HG02938 (cell line): ENCODE measurements around the gene KRT9.
"Not testable (repeated sequence)": the region's sequence is repeated elsewhere in the genome, so short reads cannot be mapped to it uniquely, and the experiment has no call there.

Experiments used
- ATAC-seq: cut with Tn5 transposase; IDR thresholded peaks from one replicate; pipeline ENCODE4 v1.9.1; 2021; ENCODE audit warnings: mild to moderate bottlenecking, moderate library complexity; ENCODE audit not compliant: unreplicated experiment

The KRT9 gene

GRCh38 chr17:41580244-41580575, 8.4 kb upstream of the KRT9 start:
- no peak for ATAC-seq

GRCh38 chr17:41579484-41580243, 7.8 kb upstream of the KRT9 start:
- ATAC-seq: no peak

GRCh38 chr17:41578971-41579370, 7.1 kb upstream of the KRT9 start:
- no peak for ATAC-seq

- ATAC-seq: no peak
These were observed 6.7 kb upstream of the KRT9 start for GRCh38 chr17:41578538-41578937.

- ATAC-seq: not testable (repeated sequence)
These were observed 4.9 kb upstream of the KRT9 start for GRCh38 chr17:41576740-41577139.

GRCh38 chr17:41575336-41575735, 3.5 kb upstream of the KRT9 start:
- ATAC-seq: no peak

GRCh38 chr17:41567317-41567716, 4.5 kb downstream of the KRT9 start:
- no peak for ATAC-seq

GRCh38 chr17:41565338-41565737, 6.5 kb downstream of the KRT9 start:
- no peak for ATAC-seq

GRCh38 chr17:41563607-41564170, 8.2 kb downstream of the KRT9 start:
- no peak for ATAC-seq

- ATAC-seq: no peak
These were observed 10.3 kb downstream of the KRT9 start for GRCh38 chr17:41561554-41561953.

GRCh38 chr17:41559548-41559947, 12.3 kb downstream of the KRT9 start:
- no peak for ATAC-seq

GRCh38 chr17:41556931-41557330, 14.9 kb downstream of the KRT9 start:
- no peak for ATAC-seq

- ATAC-seq: no peak
These were observed 15.6 kb downstream of the KRT9 start for GRCh38 chr17:41556306-41556705.

GRCh38 chr17:41555105-41555887, 16.6 kb downstream of the KRT9 start:
- ATAC-seq: no peak

- ATAC-seq: no peak
These were observed 17.7 kb downstream of the KRT9 start for GRCh38 chr17:41553987-41554680.

GRCh38 chr17:41553176-41553575, 18.7 kb downstream of the KRT9 start:
- ATAC-seq: no peak

- no peak for ATAC-seq
These were observed 19.4 kb downstream of the KRT9 start for GRCh38 chr17:41552455-41552854.

- ATAC-seq: no peak
These were observed 20.5 kb downstream of the KRT9 start for GRCh38 chr17:41551365-41551764.

GRCh38 chr17:41549596-41550039, 22.2 kb downstream of the KRT9 start:
- no peak for ATAC-seq

- no peak for ATAC-seq
These were observed 22.8 kb downstream of the KRT9 start for GRCh38 chr17:41548844-41549595.
